A673 (cell line): Measurements from ENCODE around the gene GIT2. TPM values are rescaled to one million over a fixed set of nuclear protein-coding genes. Genes with fewer than 3 reads are reported as not detected.

Experiments
- BruUV-seq: library from RNA; stranded (reverse); fragments of 400-500 nt; replicated peaks from 2 replicates; lab custom pipeline; 2021; lab: Mats Ljungman, UMichigan
- CTCF ChIA-PET: fragments of 300-600 bp; sonication (Branson Sonifier 250); formaldehyde crosslinking; loops from one replicate; lab custom pipeline; 2022; ENCODE audit warnings: antibody characterized with exemption; lab: Charles Lee
- POLR2A ChIA-PET: fragments of 300-600 bp; sonication (Branson Sonifier 250); formaldehyde crosslinking; loops from one replicate; lab custom pipeline; 2022; ENCODE audit warnings: antibody characterized with exemption; ENCODE audit not compliant: low non-redundant PET; lab: Charles Lee
- DNase-seq: peaks from one replicate; pipeline ENCODE4 v3.0.0-alpha.2; 2015; ENCODE audit warnings: low spot score
- H3K27ac ChIP-seq: fragments of 200-600 bp; sonication (generic); 2 replicates; pipeline ENCODE4 v1.5.1; 2016; ENCODE audit warnings: mixed run types, low read depth, mild to moderate bottlenecking, mixed read lengths, antibody characterized with exemption, low read length; ENCODE audit not compliant: poor library complexity, severe bottlenecking
- H3K27me3 ChIP-seq: fragments of 200-600 bp; sonication (generic); replicated peaks from 2 replicates; pipeline ENCODE4 v1.6.1; 2017; ENCODE audit warnings: mixed run types, low read depth, mild to moderate bottlenecking, mixed read lengths, antibody characterized with exemption, low read length; ENCODE audit not compliant: insufficient read depth, poor library complexity
- H3K36me3 ChIP-seq: fragments of 200-600 bp; sonication (generic); 2 replicates; pipeline ENCODE4 v1.6.1; 2016; ENCODE audit warnings: mixed run types, mild to moderate bottlenecking, mixed read lengths, antibody characterized with exemption, low read length; ENCODE audit not compliant: insufficient read depth, poor library complexity, severe bottlenecking
- H3K4me1 ChIP-seq: fragments of 200-600 bp; sonication (generic); 2 replicates; pipeline ENCODE4 v1.6.1; 2017; ENCODE audit warnings: mixed run types, mild to moderate bottlenecking, mixed read lengths, antibody characterized with exemption, low read length; ENCODE audit not compliant: insufficient read depth, poor library complexity, severe bottlenecking
- H3K4me3 ChIP-seq: fragments of 200-600 bp; sonication (generic); 2 replicates; pipeline ENCODE4 v1.5.1; 2016; ENCODE audit warnings: low read depth, mixed run types, mild to moderate bottlenecking, mixed read lengths, low read length; ENCODE audit not compliant: poor library complexity, severe bottlenecking
- H3K9me3 ChIP-seq: fragments of 200-600 bp; sonication (generic); 2 replicates; pipeline ENCODE4 v1.6.1; 2016; ENCODE audit warnings: mixed run types, low read depth, mild to moderate bottlenecking, mixed read lengths, antibody characterized with exemption, low read length; ENCODE audit not compliant: poor library complexity, severe bottlenecking
- EZH2 ChIP-seq: fragments of 200-600 bp; sonication (generic); IDR thresholded peaks from 2 replicates; pipeline ENCODE4 v1.6.1; 2017; ENCODE audit warnings: borderline replicate concordance, low read depth, mild to moderate bottlenecking, mixed read lengths, antibody characterized with exemption, low read length; ENCODE audit not compliant: poor library complexity, severe bottlenecking
- intact Hi-C: fragments of 100-400 bp; cut with micrococcal nuclease; formaldehyde crosslinking; loops from one replicate; pipeline ENCODE4 v1.10.0; 2022; ENCODE audit not compliant: unreplicated experiment
- total RNA-seq: library from RNA; stranded (reverse); gene quantifications from 2 replicates; pipeline ENCODE4 v1.2.3, GENCODE V29; 2021
- TF ChIP-seq, protein P1 (sequence below): fragments of 300-800, 200-600 bp; sonication (generic); conservative IDR thresholded peaks from 2 replicates; pipeline ENCODE4 v1.5.1; 2017; ENCODE audit warnings: low read depth, mild to moderate bottlenecking, antibody characterized with exemption, low read length, moderate library complexity, mixed read lengths

The GIT2 gene
- total RNA-seq, 1 experiment from 2014 or later: 48.1 TPM

DNA sequence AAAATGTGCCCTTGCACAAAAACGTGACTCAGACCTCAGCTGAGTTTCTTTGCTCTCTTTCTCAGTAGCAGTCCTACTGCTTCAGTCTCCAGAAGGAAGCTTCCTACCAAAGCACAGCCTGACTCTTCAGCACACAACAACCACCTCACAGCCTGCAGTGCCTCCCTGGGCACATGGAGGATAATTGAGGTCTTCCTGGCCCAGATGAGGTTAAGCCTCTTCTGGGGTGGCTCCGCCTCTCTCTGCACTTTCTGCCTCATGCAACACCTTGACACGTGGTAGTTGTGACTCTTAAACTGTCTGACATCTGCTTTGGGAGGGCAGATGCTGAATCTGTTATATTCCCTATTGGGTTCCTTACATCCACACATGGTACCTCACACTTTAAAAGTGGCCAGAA lies 33.8 kb downstream of the GIT2 start:
- ChIA-PET CTCF (no interaction called here), POLR2A (no interaction called here)
- Histone ChIP-seq H3K27me3 (no peaks in the 10 kb centered on the region), H3K36me3 (peaks cover 30% of the 10 kb centered on the region), H3K9me3 (no peaks in the 10 kb centered on the region), H3K4me1 (no peaks in the 10 kb centered on the region), H3K27ac (no peak overlapping the region), H3K4me3 (no peak overlapping the region)
- intact Hi-C loops: no loop called here
- no peak for DNase-seq
- TF ChIP-seq, protein P1, sequence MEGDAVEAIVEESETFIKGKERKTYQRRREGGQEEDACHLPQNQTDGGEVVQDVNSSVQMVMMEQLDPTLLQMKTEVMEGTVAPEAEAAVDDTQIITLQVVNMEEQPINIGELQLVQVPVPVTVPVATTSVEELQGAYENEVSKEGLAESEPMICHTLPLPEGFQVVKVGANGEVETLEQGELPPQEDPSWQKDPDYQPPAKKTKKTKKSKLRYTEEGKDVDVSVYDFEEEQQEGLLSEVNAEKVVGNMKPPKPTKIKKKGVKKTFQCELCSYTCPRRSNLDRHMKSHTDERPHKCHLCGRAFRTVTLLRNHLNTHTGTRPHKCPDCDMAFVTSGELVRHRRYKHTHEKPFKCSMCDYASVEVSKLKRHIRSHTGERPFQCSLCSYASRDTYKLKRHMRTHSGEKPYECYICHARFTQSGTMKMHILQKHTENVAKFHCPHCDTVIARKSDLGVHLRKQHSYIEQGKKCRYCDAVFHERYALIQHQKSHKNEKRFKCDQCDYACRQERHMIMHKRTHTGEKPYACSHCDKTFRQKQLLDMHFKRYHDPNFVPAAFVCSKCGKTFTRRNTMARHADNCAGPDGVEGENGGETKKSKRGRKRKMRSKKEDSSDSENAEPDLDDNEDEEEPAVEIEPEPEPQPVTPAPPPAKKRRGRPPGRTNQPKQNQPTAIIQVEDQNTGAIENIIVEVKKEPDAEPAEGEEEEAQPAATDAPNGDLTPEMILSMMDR: no peak
- no peak for TF ChIP-seq EZH2
- no TSS peak for BruUV-seq

DNA sequence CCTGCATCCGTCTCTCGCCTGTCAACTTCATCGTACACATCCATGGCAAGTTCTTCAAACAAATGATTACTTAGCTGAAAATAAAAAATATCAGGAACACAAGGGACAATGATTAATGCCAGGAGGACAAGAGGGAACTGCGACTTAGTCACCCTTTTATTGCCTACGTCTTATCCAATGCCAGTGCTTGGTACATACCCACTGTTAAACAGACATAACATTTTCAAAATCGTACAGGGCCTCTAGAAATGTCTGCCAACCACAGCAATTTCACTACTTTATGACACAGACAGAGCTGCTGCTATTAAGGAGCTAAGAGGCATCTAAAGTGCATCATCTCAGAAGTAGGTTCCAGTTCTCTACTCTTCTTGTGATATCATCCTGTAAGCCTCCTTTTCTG lies 34.6 kb downstream of the GIT2 start:
- CTCF ChIA-PET: no interaction called here
- BruUV-seq: no TSS peak

DNA sequence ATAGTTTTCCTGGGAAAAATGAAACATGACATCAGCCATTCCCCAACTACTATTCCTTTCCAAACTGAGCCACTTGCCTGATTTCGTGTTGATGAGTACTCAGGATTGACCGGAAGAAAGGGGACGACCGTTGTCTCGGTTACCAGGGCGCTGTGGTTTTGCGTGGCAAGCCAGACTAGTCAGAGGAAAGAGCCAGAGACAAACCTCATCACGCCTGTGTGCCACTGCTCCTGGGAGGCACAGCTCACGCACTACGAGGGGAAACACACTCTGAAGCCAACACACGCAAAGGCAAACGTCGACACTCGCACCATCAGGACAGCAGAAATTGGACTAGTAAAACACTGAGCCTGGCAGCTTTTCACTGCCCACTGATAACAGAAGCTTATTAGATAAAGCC lies 35.0 kb downstream of the GIT2 start:
- peaks cover 32% of the 10 kb centered on the region for H3K36me3 ChIP-seq
- no peaks in the 10 kb centered on the region for H3K4me1 ChIP-seq
- no peak for DNase-seq
- intact Hi-C loops: no loop called here
- CTCF ChIA-PET: no interaction called here
- no peak overlapping the region for H3K27ac ChIP-seq
- TF ChIP-seq, protein P1: no peak
- no peak for TF ChIP-seq EZH2
- no peaks in the 10 kb centered on the region for H3K27me3 ChIP-seq
- no peaks in the 10 kb centered on the region for H3K9me3 ChIP-seq
- H3K4me3 ChIP-seq: no peak overlapping the region
- BruUV-seq: no TSS peak
- POLR2A ChIA-PET: no interaction called here

More for the DNA sequence above, 34.6 kb downstream of the GIT2 start:
- no peak overlapping the region for H3K27ac ChIP-seq
- TF ChIP-seq, protein P1: no peak
- no peak for TF ChIP-seq EZH2
- no peaks in the 10 kb centered on the region for H3K4me1 ChIP-seq
- intact Hi-C loops: no loop called here
- DNase-seq: no peak
- H3K4me3 ChIP-seq: no peak overlapping the region
- H3K9me3 ChIP-seq: no peaks in the 10 kb centered on the region
- H3K27me3 ChIP-seq: no peaks in the 10 kb centered on the region
- POLR2A ChIA-PET: no interaction called here
- peaks cover 29% of the 10 kb centered on the region for H3K36me3 ChIP-seq
